Adipocyte (in vitro differentiated cells): ENCODE data around the gene RNASE13.

Experiments
- DNase-seq: peaks from one replicate; pipeline ENCODE4 v3.0.0-alpha.2; 2015; ENCODE audit warnings: low read depth
- H3K27me3 ChIP-seq: replicated peaks from 2 replicates; pipeline ENCODE4 v1.7.0; 2013; ENCODE audit warnings: mild to moderate bottlenecking, low read length, moderate library complexity; ENCODE audit not compliant: control insufficient read depth, insufficient read depth
- H3K36me3 ChIP-seq: 2 replicates; pipeline ENCODE4 v1.7.0; 2013; ENCODE audit warnings: low read length, mild to moderate bottlenecking, moderate library complexity; ENCODE audit not compliant: control insufficient read depth, insufficient read depth, severe bottlenecking
- H3K4me1 ChIP-seq: 2 replicates; pipeline ENCODE4 v1.7.0; 2013; ENCODE audit warnings: mild to moderate bottlenecking, low read length, moderate library complexity; ENCODE audit not compliant: control insufficient read depth, insufficient read depth
- H3K4me3 ChIP-seq: 2 replicates; pipeline ENCODE4 v1.7.0; 2013; ENCODE audit warnings: mild to moderate bottlenecking, low read length, moderate library complexity
- H3K9ac ChIP-seq: 2 replicates; pipeline ENCODE4 v1.7.0; 2013; ENCODE audit warnings: mild to moderate bottlenecking, low read length, moderate library complexity
- H3K9me3 ChIP-seq: 2 replicates; pipeline ENCODE4 v1.7.0; 2013; ENCODE audit warnings: mild to moderate bottlenecking, low read length, moderate library complexity; ENCODE audit not compliant: control insufficient read depth

RNASE13 gene

GRCh38 chr14:21025371-21026273 is 9.0 kb downstream of the RNASE13 start:
- Histone ChIP-seq H3K4me3 (peak overlapping the region; percentile 70), H3K27me3 (peaks cover 39% of the 10 kb centered on the region), H3K4me1 (peaks cover 3% of the 10 kb centered on the region), H3K9ac (peak overlapping the region; percentile 57), H3K36me3 (no peaks in the 10 kb centered on the region), H3K9me3 (no peaks in the 10 kb centered on the region)
- DNase-seq: peak; percentile 30

- Histone ChIP-seq H3K27me3 (peaks cover 37% of the 10 kb centered on the region), H3K4me1 (peaks cover 3% of the 10 kb centered on the region), H3K4me3 (peak within 1 kb of the TSS; percentile 74), H3K9ac (peak within 1 kb of the TSS; percentile 57), H3K9me3 (no peaks in the 10 kb centered on the region), H3K36me3 (no peaks in the 10 kb centered on the region)
- DNase-seq: peak; percentile 62
Observed at GRCh38 chr14:21024585-21025370, 9.8 kb downstream of the RNASE13 start, which contains the start of gene NDRG2. Gene NDRG2 (minus strand): TSS chr14:21025061. CDS start chr14:21023315, 1,746 bp downstream.

- no peaks in the 10 kb centered on the region for H3K9me3 ChIP-seq
- H3K4me3 ChIP-seq: peak overlapping the region; percentile 74
- H3K4me1 ChIP-seq: peaks cover 5% of the 10 kb centered on the region
- no peak overlapping the region for H3K9ac ChIP-seq
- H3K27me3 ChIP-seq: peaks cover 36% of the 10 kb centered on the region
- no peak for DNase-seq
- no peaks in the 10 kb centered on the region for H3K36me3 ChIP-seq
Observed at GRCh38 chr14:21023817-21024584, 10.6 kb downstream of the RNASE13 start.

GRCh38 chr14:21023174-21023573 is 11.4 kb downstream of the RNASE13 start:
- no peak overlapping the region for H3K4me3 ChIP-seq
- H3K4me1 ChIP-seq: peaks cover 5% of the 10 kb centered on the region
- H3K36me3 ChIP-seq: no peaks in the 10 kb centered on the region
- peaks cover 36% of the 10 kb centered on the region for H3K27me3 ChIP-seq
- H3K9ac ChIP-seq: no peak overlapping the region
- no peak for DNase-seq
- no peaks in the 10 kb centered on the region for H3K9me3 ChIP-seq

- Histone ChIP-seq H3K36me3 (no peaks in the 10 kb centered on the region), H3K9ac (no peak overlapping the region), H3K9me3 (no peaks in the 10 kb centered on the region), H3K4me1 (peaks cover 5% of the 10 kb centered on the region), H3K27me3 (peaks cover 36% of the 10 kb centered on the region), H3K4me3 (no peak overlapping the region)
- DNase-seq: no peak
Observed at GRCh38 chr14:21022686-21023085, 11.9 kb downstream of the RNASE13 start.

GRCh38 chr14:21020977-21021545 is 13.5 kb downstream of the RNASE13 start:
- Histone ChIP-seq H3K9ac (no peak overlapping the region), H3K36me3 (no peaks in the 10 kb centered on the region)
- DNase-seq: no peak

GRCh38 chr14:21019366-21019765 is 15.2 kb downstream of the RNASE13 start:
- Histone ChIP-seq H3K4me1 (peaks cover 3% of the 10 kb centered on the region), H3K27me3 (peaks cover 28% of the 10 kb centered on the region), H3K9ac (no peak overlapping the region), H3K4me3 (no peak overlapping the region), H3K36me3 (no peaks in the 10 kb centered on the region), H3K9me3 (no peaks in the 10 kb centered on the region)
- DNase-seq: no peak

More at GRCh38 chr14:21020977-21021545, 13.5 kb downstream of the RNASE13 start:
- Histone ChIP-seq H3K27me3 (peaks cover 33% of the 10 kb centered on the region), H3K9me3 (no peaks in the 10 kb centered on the region), H3K4me3 (no peak overlapping the region), H3K4me1 (peaks cover 5% of the 10 kb centered on the region)

GRCh38 chr14:21018781-21019180 is 15.8 kb downstream of the RNASE13 start:
- peaks cover 23% of the 10 kb centered on the region for H3K27me3 ChIP-seq
- DNase-seq: no peak
- peaks cover 3% of the 10 kb centered on the region for H3K4me1 ChIP-seq
- no peak overlapping the region for H3K9ac ChIP-seq
- H3K4me3 ChIP-seq: no peak overlapping the region
- H3K9me3 ChIP-seq: no peaks in the 10 kb centered on the region
- no peaks in the 10 kb centered on the region for H3K36me3 ChIP-seq

- H3K27me3 ChIP-seq: peaks cover 18% of the 10 kb centered on the region
- H3K9me3 ChIP-seq: no peaks in the 10 kb centered on the region
- H3K9ac ChIP-seq: no peak overlapping the region
- H3K4me1 ChIP-seq: peaks cover 3% of the 10 kb centered on the region
- no peaks in the 10 kb centered on the region for H3K36me3 ChIP-seq
- DNase-seq: no peak
- H3K4me3 ChIP-seq: no peak overlapping the region
Observed at GRCh38 chr14:21018286-21018685, 16.3 kb downstream of the RNASE13 start.

GRCh38 chr14:21017528-21018245 is 16.9 kb downstream of the RNASE13 start:
- no peaks in the 10 kb centered on the region for H3K36me3 ChIP-seq
- no peaks in the 10 kb centered on the region for H3K9me3 ChIP-seq
- peaks cover 3% of the 10 kb centered on the region for H3K4me1 ChIP-seq
- H3K27me3 ChIP-seq: peaks cover 18% of the 10 kb centered on the region
- H3K9ac ChIP-seq: no peak overlapping the region
- H3K4me3 ChIP-seq: no peak overlapping the region
- DNase-seq: no peak
